Measurements from ENCODE around the gene PSMD12. TPM values are rescaled to one million over a fixed set of nuclear protein-coding genes. Genes with fewer than 3 reads are reported as not detected.
A peak's percentile ranks its signal among the peaks of the same experiment; 100 is the strongest.

PSMD12 gene
- total RNA-seq, 1 experiment from 2014 or later, result 192 TPM

DNA sequence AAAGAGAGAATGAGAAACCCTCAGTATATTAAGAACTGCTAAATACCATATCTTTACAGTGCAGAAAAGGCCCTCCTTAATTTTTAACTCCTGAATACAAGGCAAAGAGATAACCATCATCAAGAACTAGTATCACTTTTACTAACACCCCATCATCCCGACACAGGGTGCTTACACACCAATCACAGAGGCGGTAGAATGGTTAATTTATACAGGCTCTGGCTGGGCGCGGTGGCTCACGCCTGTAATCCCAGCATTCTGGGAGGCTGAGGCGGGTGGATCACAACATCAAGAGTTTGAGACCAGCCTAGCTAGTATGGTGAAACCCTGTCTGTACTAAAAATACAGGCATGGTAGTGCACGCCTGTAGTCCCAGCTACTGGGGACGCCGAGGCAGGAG lies 4.2 kb downstream of the PSMD12 start:
- peak overlapping the region; percentile 24 for H3K27ac ChIP-seq (ENCODE audit: low read depth, low read length, poor library complexity, severe bottlenecking)
- POLR2A ChIA-PET (ENCODE audit: low non-redundant PET), result interaction anchor here (0.6 kb wide), 1 partner anchor 457 kb away, joined by 5 read pairs; no protein-coding TSS in a partner anchor
- no TSS peak for BruUV-seq (replicated peaks)
- H3K4me1 ChIP-seq (ENCODE audit: insufficient read depth, low read length, poor library complexity, severe bottlenecking), result peaks cover 66% of the 10 kb centered on the region
- no peaks in the 10 kb centered on the region for H3K9me3 ChIP-seq (ENCODE audit: low read depth, low read length, poor library complexity, severe bottlenecking)
- CTCF ChIA-PET, result no interaction called here
- DNase-seq (ENCODE audit: low spot score), result no peak
- peaks cover 16% of the 10 kb centered on the region for H3K36me3 ChIP-seq (ENCODE audit: insufficient read depth, low read length, poor library complexity, severe bottlenecking)
- no peaks in the 10 kb centered on the region for H3K27me3 ChIP-seq (replicated peaks; ENCODE audit: insufficient read depth, low read depth, low read length, poor library complexity)
- H3K4me3 ChIP-seq (ENCODE audit: low read depth, low read length, poor library complexity, severe bottlenecking), result no peak overlapping the region
- intact Hi-C loops (cut with micrococcal nuclease; ENCODE audit: unreplicated experiment), result no loop called here
- TF ChIP-seq, protein P1, sequence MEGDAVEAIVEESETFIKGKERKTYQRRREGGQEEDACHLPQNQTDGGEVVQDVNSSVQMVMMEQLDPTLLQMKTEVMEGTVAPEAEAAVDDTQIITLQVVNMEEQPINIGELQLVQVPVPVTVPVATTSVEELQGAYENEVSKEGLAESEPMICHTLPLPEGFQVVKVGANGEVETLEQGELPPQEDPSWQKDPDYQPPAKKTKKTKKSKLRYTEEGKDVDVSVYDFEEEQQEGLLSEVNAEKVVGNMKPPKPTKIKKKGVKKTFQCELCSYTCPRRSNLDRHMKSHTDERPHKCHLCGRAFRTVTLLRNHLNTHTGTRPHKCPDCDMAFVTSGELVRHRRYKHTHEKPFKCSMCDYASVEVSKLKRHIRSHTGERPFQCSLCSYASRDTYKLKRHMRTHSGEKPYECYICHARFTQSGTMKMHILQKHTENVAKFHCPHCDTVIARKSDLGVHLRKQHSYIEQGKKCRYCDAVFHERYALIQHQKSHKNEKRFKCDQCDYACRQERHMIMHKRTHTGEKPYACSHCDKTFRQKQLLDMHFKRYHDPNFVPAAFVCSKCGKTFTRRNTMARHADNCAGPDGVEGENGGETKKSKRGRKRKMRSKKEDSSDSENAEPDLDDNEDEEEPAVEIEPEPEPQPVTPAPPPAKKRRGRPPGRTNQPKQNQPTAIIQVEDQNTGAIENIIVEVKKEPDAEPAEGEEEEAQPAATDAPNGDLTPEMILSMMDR (conservative IDR thresholded peaks at IDR 0.05; ENCODE audit: low read depth, low read length), result no peak

DNA sequence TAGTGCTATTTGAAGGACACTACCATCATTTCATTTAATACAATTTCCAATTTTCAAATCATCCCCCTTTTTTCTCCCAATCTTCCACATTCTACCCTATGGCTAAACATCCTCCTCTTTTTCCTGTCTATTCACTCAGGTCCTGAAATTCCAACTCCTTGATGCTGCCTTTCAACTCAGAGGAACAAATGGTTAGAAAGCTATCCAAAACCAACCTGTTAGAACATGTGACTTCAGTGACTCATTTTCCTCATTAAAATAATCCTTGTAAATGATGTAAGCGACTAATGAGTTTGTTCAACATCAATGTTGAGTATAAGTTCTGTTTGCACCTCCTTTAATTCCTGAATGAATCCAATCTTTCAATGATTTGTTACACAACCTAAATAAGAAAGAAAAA lies 5.5 kb downstream of the PSMD12 start:
- ChIA-PET CTCF (interaction anchor here (0.7 kb wide), 1 partner anchor 14 kb away, joined by 4 read pairs; no protein-coding TSS in a partner anchor), POLR2A (ENCODE audit: low non-redundant PET) (interaction anchor here (0.5 kb wide), 1 partner anchor 49 kb away, joined by 3 read pairs; no protein-coding TSS in a partner anchor)
- TF ChIP-seq, protein P1 (conservative IDR thresholded peaks at IDR 0.05; ENCODE audit: low read depth, low read length), result no peak
- no peak for TF ChIP-seq EZH2 (IDR thresholded peaks at IDR 0.05; ENCODE audit: borderline replicate concordance, low read depth, low read length, poor library complexity, severe bottlenecking)
- Histone ChIP-seq H3K4me1 (ENCODE audit: insufficient read depth, low read length, poor library complexity, severe bottlenecking) (peaks cover 76% of the 10 kb centered on the region), H3K27ac (ENCODE audit: low read depth, low read length, poor library complexity, severe bottlenecking) (peak overlapping the region; percentile 84), H3K27me3 (replicated peaks; ENCODE audit: insufficient read depth, low read depth, low read length, poor library complexity) (no peaks in the 10 kb centered on the region), H3K36me3 (ENCODE audit: insufficient read depth, low read length, poor library complexity, severe bottlenecking) (peaks cover 26% of the 10 kb centered on the region), H3K4me3 (ENCODE audit: low read depth, low read length, poor library complexity, severe bottlenecking) (no peak overlapping the region), H3K9me3 (ENCODE audit: low read depth, low read length, poor library complexity, severe bottlenecking) (no peaks in the 10 kb centered on the region)
- BruUV-seq (replicated peaks), result no TSS peak
- intact Hi-C loops (cut with micrococcal nuclease; ENCODE audit: unreplicated experiment), result no loop called here
- DNase-seq (ENCODE audit: low spot score), result no peak

DNA sequence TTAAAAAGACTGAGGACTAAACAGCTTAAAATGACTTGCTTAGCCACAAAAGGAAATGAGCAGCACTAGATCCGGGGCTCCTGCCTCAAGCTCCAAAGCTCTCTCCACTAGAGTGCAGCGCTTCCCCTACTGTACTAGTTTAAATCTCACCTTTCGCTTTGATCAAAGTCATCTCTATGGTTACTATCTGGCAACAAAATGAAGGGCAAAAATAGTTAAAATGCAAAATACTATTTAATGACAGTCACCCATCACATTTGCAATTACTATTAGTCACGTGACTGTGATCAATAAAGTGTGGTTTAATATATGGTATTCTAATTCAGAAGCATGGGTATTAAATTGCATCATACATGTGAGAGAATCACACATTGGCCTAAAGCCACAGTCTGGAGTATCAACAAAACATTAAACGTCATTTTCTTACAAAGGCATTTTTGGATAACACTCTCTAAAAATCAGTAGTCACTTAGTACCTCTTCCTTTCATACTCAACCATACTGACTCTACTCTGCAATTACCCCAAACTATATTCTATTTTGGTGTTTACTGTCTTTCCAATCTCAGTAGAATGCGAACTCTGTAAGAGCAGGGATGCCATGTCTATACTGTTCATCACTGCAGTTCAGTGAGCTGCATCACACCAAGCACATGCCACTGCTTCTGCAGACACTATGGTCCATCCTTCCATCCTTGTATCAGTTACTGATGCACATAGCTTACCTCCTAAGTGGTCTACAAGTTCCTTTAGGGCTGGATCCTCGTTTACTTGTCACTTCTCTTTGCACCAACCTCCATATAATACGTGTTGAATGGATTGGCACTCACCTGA lies 6.2 kb downstream of the PSMD12 start:
- no peaks in the 10 kb centered on the region for H3K9me3 ChIP-seq (ENCODE audit: low read depth, low read length, poor library complexity, severe bottlenecking)
- peaks cover 84% of the 10 kb centered on the region for H3K4me1 ChIP-seq (ENCODE audit: insufficient read depth, low read length, poor library complexity, severe bottlenecking)
- peak overlapping the region; percentile 14 for H3K4me3 ChIP-seq (ENCODE audit: low read depth, low read length, poor library complexity, severe bottlenecking)
- POLR2A ChIA-PET (ENCODE audit: low non-redundant PET), result interaction anchor here (0.5 kb wide), 1 partner anchor 48 kb away, joined by 3 read pairs; no protein-coding TSS in a partner anchor
- H3K27me3 ChIP-seq (replicated peaks; ENCODE audit: insufficient read depth, low read depth, low read length, poor library complexity), result no peaks in the 10 kb centered on the region
- TF ChIP-seq, protein P1 (conservative IDR thresholded peaks at IDR 0.05; ENCODE audit: low read depth, low read length), result peak; percentile 60
- no peak for TF ChIP-seq EZH2 (IDR thresholded peaks at IDR 0.05; ENCODE audit: borderline replicate concordance, low read depth, low read length, poor library complexity, severe bottlenecking)
- intact Hi-C loops (cut with micrococcal nuclease; ENCODE audit: unreplicated experiment), result loop anchor here (10.0 kb wide), 1 partner anchor 135 kb away; no protein-coding TSS in a partner anchor
- CTCF ChIA-PET, result interaction anchor here (0.7 kb wide), 1 partner anchor 15 kb away, joined by 4 read pairs; no protein-coding TSS in a partner anchor
- peak; percentile 77 for DNase-seq (ENCODE audit: low spot score)
- H3K36me3 ChIP-seq (ENCODE audit: insufficient read depth, low read length, poor library complexity, severe bottlenecking), result peaks cover 33% of the 10 kb centered on the region
- H3K27ac ChIP-seq (ENCODE audit: low read depth, low read length, poor library complexity, severe bottlenecking), result peak overlapping the region; percentile 84
- no TSS peak for BruUV-seq (replicated peaks)

Measured in A673 (cell line).